K562 (cell line): ENCODE results near the gene CCDC116. TPM values are rescaled to one million over a fixed set of nuclear protein-coding genes. Genes with fewer than 3 reads are reported as not detected.

Experiments
- ATAC-seq: fragments of 200-7000 bp; cut with Tn5 transposase; 3 replicates; pipeline ENCODE4 v1.9.1; 2020; ENCODE audit warnings: moderate library complexity
- BruUV-seq: library from RNA; stranded (reverse); fragments of 400-500 nt; replicated peaks from 2 replicates; lab custom pipeline; 2021; lab: Mats Ljungman, UMichigan
- CTCF ChIA-PET: fragments of 300-600 bp; formaldehyde crosslinking; extraction: SDS; loops from one replicate; lab custom pipeline; 2021; ENCODE audit warnings: low intra/inter-chr PET ratio; lab: Yijun Ruan, JAX
- POLR2A ChIA-PET: fragments of 300-600, 350-650 bp; sonication (Branson Sonifier 250); formaldehyde crosslinking; extraction: SDS; loops from one replicate; lab custom pipeline; 2021; ENCODE audit warnings: antibody characterized with exemption, inconsistent platforms; lab: Yijun Ruan, JAX
- DNase-seq, 4 experiments: peaks; one replicate each; pipeline versions ENCODE4 v3.0.0 to v3.0.0-alpha.2; 2011 to 2018; ENCODE audit warnings: low spot score in 3 of 4, mixed read lengths in 3 of 4; ENCODE audit errors: extremely low read depth in 1 of 4
- FAIRE-seq: peaks from 2 replicates; lab custom pipeline; 2011; peaks lifted over from hg19 to GRCh38; lab: Jason Lieb, UNC
- H2AFZ ChIP-seq: 2 replicates; pipeline ENCODE4 v1.6.0; 2011; ENCODE audit warnings: low read depth, low read length, control low read depth, inconsistent platforms
- H3K27ac ChIP-seq: fragments of 200-600 bp; 3 replicates; pipeline ENCODE4 v1.8.0; 2011; ENCODE audit warnings: low read depth, mild to moderate bottlenecking, control low read depth, inconsistent platforms, low read length, moderate library complexity, mixed read lengths; ENCODE audit errors: extremely low read depth
- H3K27me3 ChIP-seq, 2 experiments: fragments of 300-600 bp in 1 of 2; 2 replicates in 1 of 2; 3 replicates in 1 of 2; pipeline versions ENCODE4 v1.6.0 to v1.8.0; 2011; ENCODE audit warnings: inconsistent platforms in 2 of 2, low read length in 2 of 2, mild to moderate bottlenecking in 1 of 2, mixed read lengths in 1 of 2, moderate library complexity in 1 of 2; ENCODE audit not compliant: control insufficient read depth in 2 of 2, insufficient read depth in 2 of 2
- H3K36me3 ChIP-seq: fragments of 300-600 bp; 3 replicates; pipeline ENCODE4 v1.8.0; 2011; ENCODE audit warnings: mild to moderate bottlenecking, low read length, inconsistent platforms; ENCODE audit not compliant: control insufficient read depth, insufficient read depth
- H3K4me1 ChIP-seq, 2 experiments: fragments of 200-600 bp in 1 of 2; replicated peaks in 1 of 2; 2 replicates in 1 of 2; 3 replicates in 1 of 2; pipeline versions ENCODE4 v1.5.1 to v1.8.0; 2011; ENCODE audit warnings: inconsistent platforms in 2 of 2, low read length in 2 of 2, mild to moderate bottlenecking in 1 of 2, mixed read lengths in 1 of 2, moderate library complexity in 1 of 2; ENCODE audit not compliant: control insufficient read depth in 2 of 2, insufficient read depth in 2 of 2
- H3K4me2 ChIP-seq: 2 replicates; pipeline ENCODE4 v1.6.1; 2011; ENCODE audit warnings: low read length, control low read depth, inconsistent platforms, mixed read lengths; ENCODE audit not compliant: insufficient read depth
- H3K4me3 ChIP-seq: fragments of 200-600 bp; sonication (generic), shearing (Covaris generic); 2 replicates; pipeline ENCODE4 v1.5.1; 2016; ENCODE audit warnings: control low read depth, inconsistent platforms
- H3K79me2 ChIP-seq: fragments of 200-600 bp; 3 replicates; pipeline ENCODE4 v1.8.0; 2011; ENCODE audit warnings: low read length, inconsistent platforms; ENCODE audit not compliant: control insufficient read depth, insufficient read depth
- H3K9ac ChIP-seq, 2 experiments: 2 replicates each; pipeline versions ENCODE4 v1.6.0 to v1.6.1; 2011; ENCODE audit warnings: low read depth in 2 of 2, low read length in 2 of 2, control low read depth in 1 of 2, inconsistent platforms in 1 of 2, mild to moderate bottlenecking in 1 of 2, mixed read lengths in 1 of 2; ENCODE audit not compliant: insufficient read depth in 1 of 2
- H3K9me1 ChIP-seq: one replicate; pipeline ENCODE4 v1.6.0; 2011; ENCODE audit warnings: inconsistent platforms, mild to moderate bottlenecking, low read length, moderate library complexity; ENCODE audit not compliant: control insufficient read depth, insufficient read depth
- H3K9me3 ChIP-seq: replicated peaks from 2 replicates; pipeline ENCODE4 v1.5.1; 2011; ENCODE audit warnings: low read depth, low read length, inconsistent platforms; ENCODE audit not compliant: control insufficient read depth, insufficient read depth
- H4K20me1 ChIP-seq: replicated peaks from 2 replicates; pipeline ENCODE4 v1.6.1; 2011; ENCODE audit warnings: low read length, inconsistent platforms, mixed read lengths; ENCODE audit not compliant: control insufficient read depth, insufficient read depth
- EP300 ChIP-seq: IDR thresholded peaks from 2 replicates; pipeline ENCODE4 v1.6.1; 2012; ENCODE audit warnings: low read length, improper control_type of control experiment
- FOXJ3 ChIP-seq: sonication (generic); formaldehyde crosslinking; IDR thresholded peaks from 2 replicates; pipeline ENCODE4 v1.4.0; 2020; ENCODE audit warnings: mild to moderate bottlenecking, missing genetic modification reagents
- FOXK2 ChIP-seq, 2 experiments: fragments of 450-650 bp; IDR thresholded peaks in 1 of 2; conservative IDR thresholded peaks in 1 of 2; 2 replicates each; pipeline ENCODE4 v1.6.1; 2016; ENCODE audit warnings: low read depth in 2 of 2, mild to moderate bottlenecking in 1 of 2
- LCOR ChIP-seq: sonication (generic); formaldehyde crosslinking; IDR thresholded peaks from 2 replicates; pipeline ENCODE4 v1.8.0; 2022; ENCODE audit warnings: mild to moderate bottlenecking, missing genetic modification reagents
- NKRF ChIP-seq: fragments of 450-650 bp; IDR thresholded peaks from 2 replicates; pipeline ENCODE4 v1.6.1; 2016; ENCODE audit warnings: borderline replicate concordance
- POLR2AphosphoS2 ChIP-seq: IDR thresholded peaks from 2 replicates; pipeline ENCODE4 v1.6.1; 2012; ENCODE audit warnings: low read length, improper control_type of control experiment
- RFX5 ChIP-seq: IDR thresholded peaks from 2 replicates; pipeline ENCODE4 v1.6.1; 2011; ENCODE audit warnings: low read depth, mild to moderate bottlenecking, improper control_type of control experiment, low read length
- RNF2 ChIP-seq: sonication (generic); IDR thresholded peaks from 2 replicates; pipeline ENCODE4 v1.6.1; 2016
- SMAD1 ChIP-seq: fragments of 150-350 bp; IDR thresholded peaks from 2 replicates; pipeline ENCODE4 v1.6.1; 2014; ENCODE audit warnings: low read length, low read depth; ENCODE audit not compliant: partially characterized antibody
- SMARCA5 ChIP-seq: fragments of 450-650 bp; IDR thresholded peaks from 2 replicates; pipeline ENCODE4 v1.6.1; 2016
- SMC3 ChIP-seq: conservative IDR thresholded peaks from 2 replicates; pipeline ENCODE4 v1.6.1; 2011; ENCODE audit warnings: low read depth, low read length, improper control_type of control experiment; ENCODE audit not compliant: insufficient read depth
- SPI1 ChIP-seq: IDR thresholded peaks from 2 replicates; pipeline ENCODE4 v1.6.1; 2011; ENCODE audit warnings: low read depth, low read length, control low read depth, borderline replicate concordance
- STAG1 ChIP-seq: sonication (generic); formaldehyde crosslinking; IDR thresholded peaks from 2 replicates; pipeline ENCODE4 v1.5.0; 2020; ENCODE audit warnings: missing genetic modification reagents, borderline replicate concordance
- TCF3 ChIP-seq: sonication (generic); formaldehyde crosslinking; IDR thresholded peaks from 2 replicates; pipeline ENCODE4 v1.4.0; 2020; ENCODE audit warnings: mild to moderate bottlenecking, missing genetic modification reagents
- THRA ChIP-seq: fragments of 450-650 bp; IDR thresholded peaks from 2 replicates; pipeline ENCODE4 v1.6.1; 2017; ENCODE audit warnings: mild to moderate bottlenecking, moderate library complexity
- ZBTB34 ChIP-seq: fragments of 250-450 bp; sonication (Bioruptor Pico); IDR thresholded peaks from 2 replicates; pipeline ENCODE4 v1.8.0; 2021; ENCODE audit warnings: mild to moderate bottlenecking, moderate library complexity
- WGBS: fragments of 100-300 bp; shearing (Covaris generic); methylation state at CpG from one replicate; pipeline ENCODE4 v1.1.6; 2016; ENCODE audit warnings: low coverage, mixed read lengths; ENCODE audit not compliant: insufficient coverage; ENCODE audit errors: missing lambda C conversion rate; 5-methylcytosine and 5-hydroxymethylcytosine counted together
- in situ Hi-C: fragments of 300-500 bp; cut with MboI; formaldehyde crosslinking; loops from 4 replicates; pipeline ENCODE4 v1.15.0; 2018; ENCODE audit warnings: inconsistent platforms, mixed read lengths
- intact Hi-C: fragments of 100-400 bp; cut with micrococcal nuclease; formaldehyde crosslinking; loops from 2 replicates; pipeline ENCODE4 v1.14.2; 2022
- polyA plus RNA-seq, 8 experiments: library from polyadenylated mRNA; depleted of rRNA in 4 of 8; stranded (reverse) in 5 of 8; unstranded in 3 of 8; fragments of >200 nt; fragmentation: Nextera tagmentation in 2 of 8; fragmentation: Illumina TruSeq in 1 of 8; extraction: Ambion mirVana in 2 of 8; extraction: Trizol in 1 of 8; gene quantifications; 2 replicates each; pipeline versions ENCODE4 v1.2.1 to v1.2.3, GENCODE V29; 2011 to 2014; ENCODE audit warnings: inconsistent platforms in 1 of 8, missing spikeins in 1 of 8
- total RNA-seq, 7 experiments: library from RNA; depleted of rRNA in 6 of 7; stranded (reverse); fragments of >200 nt in 6 of 7; fragmentation: Illumina TruSeq in 2 of 7; extraction: Trizol in 2 of 7; gene quantifications; 2 replicates each; pipeline versions ENCODE4 v1.2.1 to v1.2.3, GENCODE V29; 2011 to 2021; ENCODE audit warnings: low replicate concordance in 1 of 7

Gene CCDC116
- total and polyA plus RNA-seq, 9 of the 15 experiments (the other 6 are each of a cell fraction or from before 2014, with no cell fraction given) = 1.6 to 11.3 (median 4.7) TPM

- Histone ChIP-seq H3K9ac (peak overlapping the region; percentile 0 to 75; a peak in 3 of 4 replicates), H4K20me1 (peaks cover 65% of the 10 kb centered on the region), H3K27me3 (no peaks in the 10 kb centered on the region), H3K36me3 (peaks cover 88% of the 10 kb centered on the region), H2AFZ (no peak overlapping the region), H3K4me2 (no peak overlapping the region), H3K9me1 (peaks cover 41% of the 10 kb centered on the region), H3K4me1 (peaks cover 38 to 76% of the 10 kb centered on the region in 2 experiments), H3K79me2 (peaks cover 93% of the 10 kb centered on the region), H3K27ac (peak overlapping the region; percentile 4; the same call in 2 of the 3 replicates), H3K9me3 (no peaks in the 10 kb centered on the region), H3K4me3 (no peak overlapping the region)
- 69% methylated on average over 12 of the region's 12 CpGs for WGBS
- ATAC-seq = peak; percentile 0
- intact Hi-C loops (loop anchor here (1.0 to 2.0 kb wide), 3 partner anchors 18 to 54 kb away; no protein-coding TSS in a partner anchor), in situ Hi-C loops (loop anchor here (25.0 kb wide), 1 partner anchor 488 kb away; no protein-coding TSS in a partner anchor)
- peak in 2 of 4 experiments; percentile 68 to 77 for DNase-seq
- no TSS peak for BruUV-seq
- no peak for FAIRE-seq
- ChIA-PET POLR2A (interaction anchor here (0.6 to 76.8 kb wide), 7 partner anchors 6 to 999 kb away, joined by 3 to 4622 read pairs (median 3); partner anchors contain the start of genes CCDC116, SDF2L1 and YDJC), CTCF (interaction anchor here (1.5 to 2.6 kb wide), 2 partner anchors 17 to 21 kb away, joined by 5 to 40 read pairs; partner anchors contain the start of gene SDF2L1)
- TF ChIP-seq SPI1 = no peak
- TF ChIP-seq FOXJ3 (CRISPR knock-in tag) = no peak
- TF ChIP-seq SMC3 = 0 out of 2 replicates have a peak, but pooled peaks have one; percentile 8
- TF ChIP-seq EP300 = 0 out of 2 replicates have a peak, but pooled peaks have one; percentile 0
- no peak for TF ChIP-seq NKRF
- no peak for TF ChIP-seq SMARCA5
- no peak for TF ChIP-seq THRA
- no peak for TF ChIP-seq RNF2
- peak; percentile 95 for TF ChIP-seq POLR2AphosphoS2
- no peak for TF ChIP-seq TCF3 (CRISPR knock-in tag)
- TF ChIP-seq FOXK2 (conservative IDR thresholded peaks at IDR 0.05 in 1 of 2, IDR thresholded peaks at IDR 0.05 in 1 of 2; ENCODE audit: low read depth in 2 of 2) = no peak
- no peak for TF ChIP-seq SMAD1
- TF ChIP-seq ZBTB34 = no peak
- no peak for TF ChIP-seq STAG1
- TF ChIP-seq LCOR (CRISPR knock-in tag) = no peak
- 0 out of 2 replicates have a peak, but pooled peaks have one; percentile 1 for TF ChIP-seq RFX5
Observed at GRCh38 chr22:21624880-21625791, 7.4 kb upstream of the CCDC116 start.
